Osteoblast (primary cell): ENCODE data around the gene MAPK8. TPM values are rescaled to one million over a fixed set of nuclear protein-coding genes. Genes with fewer than 3 reads are reported as not detected.

Source experiments
- DNase-seq: peaks from one replicate; pipeline ENCODE4 v3.0.0; 2011; ENCODE audit warnings: low spot score, mixed read lengths; ENCODE audit not compliant: insufficient read length; ENCODE audit errors: missing footprints
- H2AFZ ChIP-seq: 2 replicates; pipeline ENCODE4 v1.6.0; 2011; ENCODE audit warnings: mild to moderate bottlenecking, low read length
- H3K27ac ChIP-seq: 2 replicates; pipeline ENCODE4 v1.5.1; 2011; ENCODE audit warnings: mild to moderate bottlenecking, low read depth, low read length, moderate library complexity
- H3K27me3 ChIP-seq: 2 replicates; pipeline ENCODE4 v1.6.0; 2012; ENCODE audit warnings: mild to moderate bottlenecking, control low read depth, inconsistent platforms, low read length, moderate library complexity; ENCODE audit not compliant: insufficient read depth
- H3K36me3 ChIP-seq: 2 replicates; pipeline ENCODE4 v1.5.1; 2011; ENCODE audit warnings: mild to moderate bottlenecking, low read length, control low read depth, moderate library complexity; ENCODE audit not compliant: insufficient read depth
- H3K4me1 ChIP-seq: 2 replicates; pipeline ENCODE4 v1.5.1; 2011; ENCODE audit warnings: mild to moderate bottlenecking, low read length, control low read depth, moderate library complexity; ENCODE audit not compliant: insufficient read depth
- H3K4me2 ChIP-seq: 2 replicates; pipeline ENCODE4 v1.6.0; 2011; ENCODE audit warnings: mild to moderate bottlenecking, low read length; ENCODE audit not compliant: insufficient read depth
- H3K4me3 ChIP-seq: fragments of 200-600 bp; sonication (generic); 3 replicates; pipeline ENCODE4 v1.5.1; 2012; ENCODE audit warnings: mild to moderate bottlenecking, low read length, inconsistent platforms; ENCODE audit not compliant: insufficient read depth
- H3K79me2 ChIP-seq: 2 replicates; pipeline ENCODE4 v1.6.0; 2012; ENCODE audit warnings: mild to moderate bottlenecking, low read length, control low read depth, inconsistent platforms; ENCODE audit not compliant: insufficient read depth
- H3K9me3 ChIP-seq: 2 replicates; pipeline ENCODE4 v1.5.1; 2011; ENCODE audit warnings: low read depth, low read length, control low read depth
- H4K20me1 ChIP-seq: 2 replicates; pipeline ENCODE4 v1.6.0; 2012; ENCODE audit warnings: mild to moderate bottlenecking, low read length, control low read depth; ENCODE audit not compliant: insufficient read depth
- CTCF ChIP-seq: IDR thresholded peaks from 2 replicates; pipeline ENCODE4 v1.5.1; 2011; ENCODE audit warnings: mild to moderate bottlenecking, low read depth, low read length, moderate library complexity; ENCODE audit errors: extremely low read depth
- total RNA-seq: library from RNA; depleted of rRNA; stranded (reverse); fragments of >200 nt; gene quantifications from 2 replicates; pipeline ENCODE4 v1.2.3, GENCODE V29; 2012

MAPK8 gene
- total RNA-seq, 1 donor, result 55.7 TPM

- peaks cover 10% of the 10 kb centered on the region for H3K4me1 ChIP-seq
- no peak overlapping the region for H2AFZ ChIP-seq
- no peaks in the 10 kb centered on the region for H3K9me3 ChIP-seq
- no peak for TF ChIP-seq CTCF
- no peaks in the 10 kb centered on the region for H3K27me3 ChIP-seq
- H3K4me2 ChIP-seq, result no peak overlapping the region
- no peak overlapping the region for H3K4me3 ChIP-seq
- H4K20me1 ChIP-seq, result peaks cover 31% of the 10 kb centered on the region
- no peak for DNase-seq
- peaks cover 91% of the 10 kb centered on the region for H3K79me2 ChIP-seq
- H3K27ac ChIP-seq, result no peak overlapping the region
- peaks cover 25% of the 10 kb centered on the region for H3K36me3 ChIP-seq
These were observed 163.8 kb downstream of the MAPK8 start for GRCh38 chr10:48470115-48470892.

GRCh38 chr10:48470893-48471805 lies 164.7 kb downstream of the MAPK8 start:
- Histone ChIP-seq H3K4me2 (no peak overlapping the region), H3K36me3 (peaks cover 30% of the 10 kb centered on the region), H4K20me1 (peaks cover 35% of the 10 kb centered on the region), H3K4me1 (peaks cover 10% of the 10 kb centered on the region), H3K79me2 (peaks cover 91% of the 10 kb centered on the region), H3K4me3 (no peak overlapping the region), H3K9me3 (no peaks in the 10 kb centered on the region), H2AFZ (no peak overlapping the region), H3K27me3 (no peaks in the 10 kb centered on the region), H3K27ac (no peak overlapping the region)
- TF ChIP-seq CTCF, result no peak
- DNase-seq, result peak; percentile 91

GRCh38 chr10:48472501-48473069 lies 166.1 kb downstream of the MAPK8 start:
- no peak for DNase-seq
- H3K9me3 ChIP-seq, result no peaks in the 10 kb centered on the region
- H3K27ac ChIP-seq, result no peak overlapping the region
- peaks cover 36% of the 10 kb centered on the region for H4K20me1 ChIP-seq
- H3K4me2 ChIP-seq, result no peak overlapping the region
- no peaks in the 10 kb centered on the region for H3K27me3 ChIP-seq
- TF ChIP-seq CTCF, result no peak
- peaks cover 13% of the 10 kb centered on the region for H3K4me1 ChIP-seq
- H2AFZ ChIP-seq, result no peak overlapping the region
- H3K79me2 ChIP-seq, result peaks cover 97% of the 10 kb centered on the region
- no peak overlapping the region for H3K4me3 ChIP-seq
- H3K36me3 ChIP-seq, result peaks cover 44% of the 10 kb centered on the region
